Adrenal gland (tissue), 12 donors: ENCODE measurements around the gene CEP192. TPM values are rescaled to one million over a fixed set of nuclear protein-coding genes. Genes with fewer than 3 reads are reported as not detected.
"Not testable (repeated sequence)": the region's sequence is repeated elsewhere in the genome, so short reads cannot be mapped to it uniquely, and the experiment has no call there.

Experiments
- DNase-seq, 7 donors: peaks; one replicate each; pipeline ENCODE4 v3.0.0-alpha.2; 2019 to 2020
- H3K27ac ChIP-seq, 5 donors: fragments of 200-600 bp; sonication (generic) in 4 of 5; 1 replicate in 3 of 5; 2 replicates in 2 of 5; pipeline versions ENCODE4 v1.5.1 to v1.8.0; 2016 to 2020; ENCODE audit warnings: mild to moderate bottlenecking in 1 of 5
- H3K27me3 ChIP-seq: fragments of 200-600 bp; 2 replicates; pipeline ENCODE4 v1.8.0; 2021
- H3K36me3 ChIP-seq, 2 donors: fragments of 200-600 bp; replicated peaks in 1 of 2; 1 replicate in 1 of 2; 2 replicates in 1 of 2; pipeline versions ENCODE4 v1.5.1 to v1.8.0; 2018 to 2022
- H3K4me1 ChIP-seq, 2 donors: fragments of 200-600 bp; replicated peaks in 1 of 2; 1 replicate in 1 of 2; 2 replicates in 1 of 2; pipeline versions ENCODE4 v1.5.1 to v1.8.0; 2018 to 2021
- H3K4me3 ChIP-seq, 4 donors: fragments of 200-600 bp; sonication (generic) in 3 of 4; one replicate each; pipeline ENCODE4 v1.5.1; 2016 to 2018
- H3K9me3 ChIP-seq, 3 donors: fragments of 200-600 bp; sonication (generic) in 1 of 3; replicated peaks in 1 of 3; 1 replicate in 2 of 3; 2 replicates in 1 of 3; pipeline versions ENCODE4 v1.5.1 to v1.8.0; 2016 to 2021
- CTCF ChIP-seq, 6 experiments: fragments of 450-650 bp in 4 of 6; fragments of 200-600 bp in 2 of 6; sonication (generic) in 1 of 6; IDR thresholded peaks; 1 replicate in 5 of 6; 2 replicates in 1 of 6; pipeline versions ENCODE4 v1.5.1 to v1.8.0; 2016 to 2021; ENCODE audit warnings: antibody characterized with exemption in 6 of 6, mild to moderate bottlenecking in 2 of 6, moderate library complexity in 1 of 6
- POLR2A ChIP-seq, 2 donors: fragments of 450-650 bp; IDR thresholded peaks; one replicate each; pipeline ENCODE4 v1.6.1; 2017; ENCODE audit warnings: antibody characterized with exemption in 2 of 2, mild to moderate bottlenecking in 2 of 2, moderate library complexity in 1 of 2
- whole genome bisulfite sequencing, 4 donors: extraction: QIAGEN DNeasy Blood & Tissue Kit in 2 of 4; methylation state at CpG; one replicate each; pipeline versions ENCODE4 v1.1.5 to v1.1.7; 2013 to 2017; 5-methylcytosine and 5-hydroxymethylcytosine counted together
- intact Hi-C, 2 donors: fragments of 100-400 bp; cut with DNase I; formaldehyde crosslinking; loops; one replicate each; pipeline versions ENCODE4 v1.14.1 to v1.15.0; 2022 to 2023
- polyA plus RNA-seq, 3 donors: library from polyadenylated mRNA; stranded (reverse); fragments of 200-250 nt in 2 of 3; fragments of 350-450 nt in 1 of 3; fragmentation: Illumina TruSeq in 1 of 3; extraction: RNeasy Lipid Tissue Mini Kit (QIAGEN cat#74804) in 1 of 3; gene quantifications; one replicate each; pipeline ENCODE4 v1.2.3, GENCODE V29; 2013 to 2014
- total RNA-seq, 9 donors: library from RNA; depleted of rRNA in 4 of 9; stranded (reverse); fragments of >200 nt in 4 of 9; fragments of 120-200 nt in 1 of 9; fragmentation: NEBNext Ultra II Directional in 1 of 9; extraction: Animal tissue kit (Norgen Biotek cat#: 25700) in 1 of 9; gene quantifications; one replicate each; pipeline versions ENCODE4 v1.1.0 to v1.2.4, GENCODE V29; 2013 to 2023
- donor health status: healthy with polysubstance abuse.
- donor health status: Bipolar disorder and iron deficiency.
- donor health status: DM: yes; HTN: yes; CAD: no.
- donor health status: DM: no; HTN: no; CAD: no.
- donor health status: DM: no; HTN: no; CAD: no.
- donor health status: DM: yes; HTN: yes; CAD: no.

The CEP192 gene
- total and polyA plus RNA-seq, 12 donors, result 7.5 to 36.8 (median 16.3) TPM

- 63 to 100% (median 75%) methylated on average over 2 of the region's 2 CpGs for WGBS, 4 donors
- intact Hi-C loops, result no loop called here
- Histone ChIP-seq H3K27me3 (no peaks in the 10 kb centered on the region), H3K4me1 (peaks cover 23 to 32% of the 10 kb centered on the region in 2 donors), H3K4me3 (no peak overlapping the region), H3K36me3 (peaks cover 0 to 3% of the 10 kb centered on the region in 2 donors), H3K9me3 (no peaks in the 10 kb centered on the region), H3K27ac (no peak overlapping the region)
- TF ChIP-seq POLR2A (IDR thresholded peaks at IDR 0.05) (no peak), CTCF (IDR thresholded peaks at IDR 0.05) (no peak)
- DNase-seq, result no peak
Observed at GRCh38 chr18:12995424-12995823, 4.3 kb downstream of the CEP192 start.

- intact Hi-C loops, result no loop called here
- DNase-seq, result no peak
- Histone ChIP-seq H3K36me3 (peaks cover 0 to 6% of the 10 kb centered on the region in 2 donors), H3K9me3 (no peaks in the 10 kb centered on the region), H3K27ac (no peak overlapping the region), H3K4me1 (peaks cover 23 to 30% of the 10 kb centered on the region in 2 donors), H3K4me3 (no peak overlapping the region), H3K27me3 (no peaks in the 10 kb centered on the region)
- WGBS, 4 donors, result 91 to 97% (median 96%) methylated on average over 6 of the region's 6 CpGs
- TF ChIP-seq POLR2A (IDR thresholded peaks at IDR 0.05) (no peak), CTCF (IDR thresholded peaks at IDR 0.05) (no peak)
Observed at GRCh38 chr18:12995952-12996477, 4.9 kb downstream of the CEP192 start.

GRCh38 chr18:12996661-12997292 is 5.6 kb downstream of the CEP192 start:
- TF ChIP-seq POLR2A (IDR thresholded peaks at IDR 0.05), result no peak
- no peak for TF ChIP-seq CTCF (IDR thresholded peaks at IDR 0.05)
- Histone ChIP-seq H3K4me1 (peaks cover 23 to 30% of the 10 kb centered on the region in 2 donors), H3K36me3 (peaks cover 0 to 12% of the 10 kb centered on the region in 2 donors), H3K27ac (no peak overlapping the region), H3K4me3 (no peak overlapping the region), H3K27me3 (no peaks in the 10 kb centered on the region), H3K9me3 (no peaks in the 10 kb centered on the region)
- 62 to 74% (median 70%) methylated on average over 10 of the region's 10 CpGs for WGBS, 4 donors
- no peak for DNase-seq
- intact Hi-C loops, result no loop called here

GRCh38 chr18:12997330-12997729 is 6.2 kb downstream of the CEP192 start:
- H3K27me3 ChIP-seq, H3K4me3 ChIP-seq, intact Hi-C loops, H3K9me3 ChIP-seq, DNase-seq, H3K27ac ChIP-seq: not testable (repeated sequence)
- H3K36me3 ChIP-seq, result peaks cover 0 to 12% of the 10 kb centered on the region in 2 donors
- peaks cover 18 to 25% of the 10 kb centered on the region in 2 donors for H3K4me1 ChIP-seq
- 20 to 35% (median 25%) methylated on average over 2 of the region's 2 CpGs for WGBS, 4 donors
